NT2/D1 (cell line): ENCODE results near the gene CNGA3.

Experiments used
- SUZ12 ChIP-seq: IDR thresholded peaks from 2 replicates; pipeline ENCODE4 v1.6.1; 2011; ENCODE audit not compliant: insufficient read length, insufficient read depth; ENCODE audit errors: extremely low read depth
- YY1 ChIP-seq: IDR thresholded peaks from 2 replicates; pipeline ENCODE4 v1.6.1; 2011; ENCODE audit not compliant: insufficient read length, insufficient read depth

GRCh38 chr2:98333922-98334321, 12.3 kb upstream of the CNGA3 start:
- TF ChIP-seq SUZ12 (no peak), YY1 (no peak)
